Hematopoietic multipotent progenitor cell (in vitro differentiated cells): ENCODE results near the gene POLG2. TPM values are rescaled to one million over a fixed set of nuclear protein-coding genes. Genes with fewer than 3 reads are reported as not detected.
"Not testable (repeated sequence)": the region's sequence is repeated elsewhere in the genome, so short reads cannot be mapped to it uniquely, and the experiment has no call there.

Source experiments
- DNase-seq, 3 donors: peaks; one replicate each; pipeline ENCODE4 v3.0.0-alpha.2; 2011 to 2015; ENCODE audit warnings: low read depth in 2 of 3, low spot score in 2 of 3
- small RNA-seq: library from RNA; depleted of rRNA; stranded (forward); fragments of <200 nt; gene quantifications from one replicate; pipeline ENCODE3, GENCODE V24; 2012
- total RNA-seq: library from RNA; depleted of rRNA; stranded (reverse); fragments of >200 nt; gene quantifications from one replicate; pipeline ENCODE4 v1.2.3, GENCODE V29; 2012

The POLG2 gene
- total RNA-seq, 1 donor: 16.7 TPM

- no peak for DNase-seq
Observed at GRCh38 chr17:64443086-64443760, 53.6 kb downstream of the POLG2 start.

GRCh38 chr17:64442541-64442971 lies 54.3 kb downstream of the POLG2 start:
- DNase-seq: peak in 1 of 3 donors; percentile 83

DNA sequence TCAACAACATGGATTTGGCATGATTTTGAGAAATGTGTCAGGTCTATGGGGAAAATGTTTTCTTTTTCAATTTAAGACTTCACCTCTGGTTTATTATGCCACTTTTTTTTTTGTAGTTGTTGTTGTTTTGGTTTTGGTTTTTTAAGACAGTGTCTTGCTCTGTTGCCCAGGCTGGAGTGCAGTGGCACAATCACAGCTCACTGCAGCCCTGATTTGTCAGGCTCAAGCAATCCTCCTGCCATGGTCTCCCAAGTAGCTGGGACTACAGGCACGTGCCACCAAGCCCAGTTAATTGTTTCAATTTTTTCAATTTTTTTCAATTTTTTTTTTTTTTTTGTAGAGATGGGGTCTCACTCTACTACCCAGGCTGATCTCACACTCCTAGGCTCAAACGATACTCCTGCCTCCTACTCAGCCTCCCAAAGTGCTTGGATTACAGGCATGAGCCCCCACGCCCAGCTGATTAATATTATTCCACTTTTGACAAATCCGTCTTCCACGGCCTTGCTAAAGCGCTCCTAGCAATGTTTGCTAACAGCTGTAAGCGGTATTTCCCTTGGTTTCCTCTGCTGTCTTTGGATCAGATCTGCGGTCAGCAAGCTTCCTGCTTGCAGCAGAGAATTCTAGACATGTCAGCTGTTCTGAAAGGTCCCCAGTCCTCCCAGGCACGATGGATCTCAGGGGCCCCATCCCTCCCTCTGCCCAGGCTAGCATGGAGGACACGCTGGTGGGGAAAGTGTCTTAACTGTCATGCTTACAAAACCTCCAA lies 54.9 kb downstream of the POLG2 start:
- DNase-seq: peak; percentile 13 to 87 (median 76)

DNA sequence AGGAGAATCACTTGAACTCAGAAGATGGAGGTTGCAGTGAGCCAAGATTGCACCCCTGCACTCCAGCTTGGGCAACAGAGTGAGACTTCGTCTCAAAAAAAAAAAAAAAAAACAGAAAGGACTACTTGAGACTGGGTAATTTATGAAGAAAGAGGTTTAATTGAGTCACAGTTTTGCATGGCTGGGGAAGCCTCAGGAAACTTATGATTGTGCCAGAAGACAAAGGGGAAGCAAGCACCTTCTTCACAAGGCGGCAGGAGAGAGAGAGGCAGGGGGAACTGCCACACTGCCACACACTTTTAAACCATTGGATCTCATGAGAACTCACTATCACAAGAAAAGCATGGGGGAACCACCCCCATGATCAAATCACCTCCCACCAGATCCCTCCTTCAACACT lies 56.9 kb downstream of the POLG2 start:
- DNase-seq: no peak

DNA sequence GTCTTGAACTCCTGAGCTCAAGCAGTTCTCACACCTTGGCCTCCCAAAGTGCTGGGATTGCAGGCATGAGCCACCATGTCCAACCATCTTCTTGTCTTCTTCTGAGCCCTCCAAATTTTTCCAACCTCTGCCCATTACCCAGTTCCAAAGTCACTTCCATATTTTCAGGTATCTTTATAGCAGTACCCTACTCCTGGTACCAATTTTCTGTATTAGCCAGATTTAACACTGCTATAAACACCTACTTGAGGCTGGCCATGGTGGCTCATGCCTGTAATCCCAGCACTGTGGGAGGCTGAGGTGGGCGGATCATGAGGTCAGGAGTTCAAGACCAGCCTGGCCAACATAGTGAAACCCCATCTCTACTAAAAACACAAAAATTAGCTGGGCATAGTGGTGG lies 57.3 kb downstream of the POLG2 start:
- DNase-seq: not testable (repeated sequence)

DNA sequence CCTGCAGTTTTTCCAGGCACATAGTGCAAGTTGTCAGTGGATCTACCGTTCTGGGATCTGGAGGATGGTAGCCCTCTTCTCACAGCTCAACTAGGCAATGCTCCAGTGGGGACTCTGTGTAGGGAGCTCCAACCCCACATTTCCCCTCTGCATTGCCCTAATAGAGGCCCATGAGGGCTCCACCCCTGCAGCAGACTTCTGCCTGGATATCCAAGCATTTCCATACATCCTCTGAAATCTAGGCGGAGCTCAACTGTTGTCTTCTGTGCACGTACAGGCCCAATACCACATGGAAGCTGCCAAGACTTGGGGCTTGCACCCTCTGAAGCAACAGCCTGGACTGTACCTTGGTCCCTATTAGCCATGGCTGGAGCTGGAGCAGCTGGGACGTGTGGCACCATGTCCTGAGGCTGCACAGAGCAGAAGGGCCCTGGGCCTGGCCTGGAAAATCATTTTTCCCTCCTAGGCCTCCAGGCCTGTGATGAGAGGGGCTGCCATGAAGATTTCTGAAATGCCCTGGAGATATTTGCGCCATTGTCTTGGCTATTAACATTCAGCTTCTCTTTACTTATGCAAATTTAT lies 58.8 kb downstream of the POLG2 start:
- no peak for DNase-seq

GRCh38 chr17:64431534-64431933 lies 65.3 kb downstream of the POLG2 start:
- DNase-seq: no peak

- peak in 1 of 3 donors; percentile 56 for DNase-seq
Observed at GRCh38 chr17:64430036-64430435, 66.8 kb downstream of the POLG2 start.

GRCh38 chr17:64428406-64428805 lies 68.4 kb downstream of the POLG2 start:
- DNase-seq: no peak

Small RNAs within 50 kb of the gene (small RNA-seq; reads per million reads assigned to genes)
- gene ATP5MFP4: not detected

Other genes starting within 250 kb of the POLG2 start
- 17.5 TPM for gene TEX2, start 233.8 kb downstream of the POLG2 start, total RNA-seq
- gene PECAM1, start 106.2 kb downstream of the POLG2 start, total RNA-seq: 180 TPM
- gene MILR1, start 47.9 kb downstream of the POLG2 start, total RNA-seq: 5.7 TPM
- gene DDX5, start 9.2 kb upstream of the POLG2 start, total RNA-seq: 294 TPM
- 28.0 TPM for gene CEP95, start 9.9 kb upstream of the POLG2 start, total RNA-seq
- gene SMURF2, start 165.3 kb upstream of the POLG2 start, total RNA-seq: 15.3 TPM